ENCODE measurements around the gene EPAS1. TPM values are rescaled to one million over a fixed set of nuclear protein-coding genes. Genes with fewer than 3 reads are reported as not detected.

The EPAS1 gene
- total RNA-seq, 1 donor from 2014 or later: 300 TPM

DNA sequence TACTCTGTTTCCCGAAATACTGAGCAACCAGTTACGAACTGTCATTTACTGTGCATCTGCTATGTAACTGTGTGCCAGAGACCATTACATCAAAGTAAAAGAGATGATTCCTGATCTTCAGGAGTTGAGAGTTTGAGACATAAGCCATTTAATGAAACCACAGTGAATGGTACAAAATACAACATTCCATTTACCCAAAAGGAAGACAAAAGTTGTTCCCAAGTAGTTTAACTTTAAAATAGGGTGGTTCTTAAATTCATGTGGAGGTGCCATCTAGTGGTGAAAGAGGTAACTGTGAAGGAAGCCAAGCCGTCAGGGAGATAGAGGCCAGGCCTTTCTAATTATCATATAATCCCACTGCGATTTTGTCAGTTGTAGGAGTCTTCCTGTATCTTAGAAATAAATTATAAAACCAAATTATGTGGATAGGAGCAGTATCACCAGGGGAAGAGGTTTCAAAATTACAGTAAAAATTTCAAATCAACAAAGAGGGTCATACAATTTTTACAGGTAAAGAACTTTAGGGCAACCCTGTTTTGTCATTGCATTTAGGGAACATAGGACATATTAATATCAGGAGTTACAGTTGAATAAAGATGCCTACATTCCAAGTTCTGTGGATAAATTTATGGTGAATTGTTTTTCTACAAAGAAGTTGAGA is 67.7 kb downstream of the EPAS1 start:
- no peak for DNase-seq (ENCODE audit: low spot score)

DNA sequence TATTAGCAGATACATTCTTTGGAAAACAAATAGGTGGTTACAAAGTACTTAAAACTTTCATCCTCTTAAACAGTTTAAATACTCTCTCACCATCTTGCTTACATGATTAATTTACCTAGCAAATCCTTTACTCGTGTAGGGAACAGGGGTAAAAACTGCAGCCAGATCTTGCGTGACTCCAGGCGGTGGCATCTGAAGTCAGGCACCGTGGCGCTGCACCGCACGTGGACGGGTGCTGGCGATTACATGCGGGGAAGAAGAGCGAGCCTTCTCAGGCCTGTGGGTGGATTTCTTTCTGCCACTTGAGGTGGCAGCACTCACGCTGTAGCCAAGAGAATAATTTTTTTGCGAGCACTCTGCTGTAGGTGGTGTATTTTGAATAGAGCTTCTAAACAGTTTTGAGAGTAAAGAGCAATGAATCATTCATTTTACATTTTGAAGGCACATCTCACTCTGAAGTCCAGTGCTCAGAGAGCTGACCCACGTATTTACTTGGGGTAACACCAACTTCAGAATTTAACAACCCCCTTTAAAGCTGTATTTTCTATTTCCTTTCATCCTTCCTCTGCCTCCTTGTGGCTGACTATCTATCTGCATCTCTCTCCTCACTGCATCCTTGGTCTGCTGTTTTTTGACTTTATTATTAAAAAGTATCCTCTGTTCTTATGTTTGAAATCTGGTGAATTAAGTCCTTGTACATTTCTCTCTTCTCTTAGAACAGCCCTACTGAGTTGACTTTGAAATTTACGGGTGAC is 68.9 kb downstream of the EPAS1 start:
- no peak for DNase-seq (ENCODE audit: low spot score)

DNA sequence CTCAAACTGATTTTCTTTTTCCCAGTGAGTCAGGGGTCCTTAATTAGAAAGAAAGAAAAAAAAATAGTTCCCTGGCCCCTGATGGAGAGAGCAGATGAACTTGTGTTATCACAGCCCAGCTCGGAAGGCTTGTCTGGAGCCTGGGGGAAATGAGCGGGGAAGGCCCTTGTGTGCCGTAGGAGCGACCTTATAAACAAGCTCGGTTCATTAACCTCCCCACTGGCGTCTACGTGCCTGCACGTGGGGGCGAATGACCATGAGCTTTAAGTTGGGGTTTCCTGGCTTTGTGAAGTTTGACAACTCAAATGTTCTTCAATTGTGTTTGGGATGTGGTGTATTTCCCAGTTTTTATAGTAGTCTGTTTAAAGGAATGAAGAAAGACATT is 69.5 kb downstream of the EPAS1 start:
- DNase-seq (ENCODE audit: low spot score): no peak

GRCh38 chr2:46367286-46367685 is 70.1 kb downstream of the EPAS1 start:
- no peak for DNase-seq (ENCODE audit: low spot score)

- no peak for DNase-seq (ENCODE audit: low spot score)
These were observed 71.2 kb downstream of the EPAS1 start for GRCh38 chr2:46368401-46368800.

DNA sequence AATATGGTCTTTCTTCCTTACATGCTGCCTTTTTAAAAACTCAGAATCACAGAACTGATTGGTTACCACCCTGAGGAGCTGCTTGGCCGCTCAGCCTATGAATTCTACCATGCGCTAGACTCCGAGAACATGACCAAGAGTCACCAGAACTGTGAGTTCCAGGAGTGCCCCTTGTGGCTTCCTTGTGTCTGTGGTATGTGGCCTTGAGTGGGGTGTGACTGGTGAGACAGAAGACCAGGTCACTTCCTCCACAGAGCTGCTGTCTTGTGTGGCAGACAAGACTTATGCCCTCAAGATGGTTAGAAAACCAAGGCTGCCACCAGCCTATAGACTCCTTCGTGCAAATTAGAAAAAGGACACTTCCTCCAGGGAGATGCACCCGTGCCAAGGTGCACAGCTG is 72.6 kb downstream of the EPAS1 start:
- no peak for DNase-seq (ENCODE audit: low spot score)

GRCh38 chr2:46371854-46372253 is 74.6 kb downstream of the EPAS1 start:
- no peak for DNase-seq (ENCODE audit: low spot score)

GRCh38 chr2:46372475-46372874 is 75.3 kb downstream of the EPAS1 start:
- no peak for DNase-seq (ENCODE audit: low spot score)

- DNase-seq (ENCODE audit: low spot score): no peak
These were observed 76.0 kb downstream of the EPAS1 start for GRCh38 chr2:46373238-46373637.

DNA sequence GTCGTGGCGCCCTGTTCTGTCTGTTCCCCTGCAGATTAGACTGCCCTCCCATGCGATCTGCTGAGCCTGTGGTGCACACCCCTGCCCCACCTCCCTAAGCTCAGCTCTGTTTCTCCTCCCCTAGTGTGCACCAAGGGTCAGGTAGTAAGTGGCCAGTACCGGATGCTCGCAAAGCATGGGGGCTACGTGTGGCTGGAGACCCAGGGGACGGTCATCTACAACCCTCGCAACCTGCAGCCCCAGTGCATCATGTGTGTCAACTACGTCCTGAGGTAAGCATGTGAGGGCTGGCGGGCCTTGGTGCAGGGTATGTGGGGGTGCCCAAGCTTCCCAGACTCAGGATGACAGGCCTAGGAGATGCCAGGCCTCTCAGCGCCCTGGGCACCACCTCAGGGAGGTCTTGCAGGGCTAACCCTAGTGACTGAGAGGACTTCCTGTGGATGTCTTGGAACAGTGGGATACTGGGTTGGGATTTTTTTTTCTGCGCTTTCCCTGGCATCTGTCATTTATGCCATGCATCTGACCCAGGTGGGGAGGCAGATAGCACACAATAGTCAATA is 78.4 kb downstream of the EPAS1 start:
- DNase-seq (ENCODE audit: low spot score): no peak

DNA sequence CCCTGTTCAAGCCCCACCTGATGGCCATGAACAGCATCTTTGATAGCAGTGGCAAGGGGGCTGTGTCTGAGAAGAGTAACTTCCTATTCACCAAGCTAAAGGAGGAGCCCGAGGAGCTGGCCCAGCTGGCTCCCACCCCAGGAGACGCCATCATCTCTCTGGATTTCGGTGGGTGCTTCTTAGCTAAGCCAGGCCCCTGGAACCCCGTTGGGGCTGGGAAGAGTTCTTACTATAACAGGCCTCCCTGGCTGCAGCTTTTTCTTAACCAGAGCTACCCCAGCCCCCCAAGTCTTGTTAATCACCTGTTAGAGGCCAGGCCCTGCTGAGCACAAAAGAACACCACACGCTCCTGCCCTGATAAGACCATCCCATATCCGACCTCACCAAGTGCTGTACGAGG is 79.4 kb downstream of the EPAS1 start:
- no peak for DNase-seq (ENCODE audit: low spot score)

GRCh38 chr2:46377101-46377581 is 79.9 kb downstream of the EPAS1 start:
- no peak for DNase-seq (ENCODE audit: low spot score)

GRCh38 chr2:46377666-46378560 is 80.7 kb downstream of the EPAS1 start:
- no peak for DNase-seq (ENCODE audit: low spot score)

- no peak for DNase-seq (ENCODE audit: low spot score)
These were observed 81.4 kb downstream of the EPAS1 start for GRCh38 chr2:46378616-46379015.

DNA sequence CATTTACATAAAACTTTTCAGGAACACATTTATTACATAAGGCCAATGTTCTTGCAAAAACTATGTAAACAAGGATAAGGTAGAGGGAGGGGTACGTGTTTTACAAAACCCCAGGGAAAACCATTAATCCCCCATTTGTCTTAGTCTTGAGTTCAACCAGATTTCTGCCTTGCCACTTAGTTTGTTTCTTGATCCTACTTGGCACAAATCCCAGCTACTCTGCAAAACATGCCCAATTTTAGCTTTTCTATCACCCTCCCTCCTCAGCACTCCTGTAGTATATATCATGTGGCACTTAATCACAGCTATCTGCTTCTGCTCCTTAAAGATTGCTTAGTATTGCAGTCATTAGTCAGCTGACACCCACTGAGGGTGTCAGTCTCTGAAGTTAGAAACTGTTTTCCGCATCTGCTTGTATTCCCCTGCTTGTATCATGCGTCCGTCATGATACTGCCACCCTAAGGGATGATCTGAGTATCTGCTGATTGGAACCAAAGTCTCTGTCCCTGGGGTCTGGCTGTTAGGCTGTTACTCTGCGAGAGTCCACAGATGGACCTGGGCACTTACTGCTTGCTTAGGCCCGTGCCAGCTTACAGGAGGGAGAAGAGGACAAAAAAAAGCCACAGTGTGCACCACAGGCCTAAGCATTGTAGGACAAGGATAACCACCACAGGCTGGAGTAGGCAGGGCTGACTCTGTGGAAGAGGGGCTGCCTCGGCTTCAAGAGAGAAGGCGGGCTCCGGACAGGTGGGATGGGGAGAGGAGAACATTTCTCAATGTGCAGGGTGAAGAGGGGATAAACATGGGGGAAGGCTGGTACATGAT is 82.2 kb downstream of the EPAS1 start:
- DNase-seq (ENCODE audit: low spot score): no peak

- DNase-seq (ENCODE audit: low spot score): no peak
These were observed 83.1 kb downstream of the EPAS1 start for GRCh38 chr2:46380038-46380940.

- DNase-seq (ENCODE audit: low spot score): no peak
These were observed 84.1 kb downstream of the EPAS1 start for GRCh38 chr2:46381263-46381849.

GRCh38 chr2:46381871-46382270 is 84.7 kb downstream of the EPAS1 start:
- DNase-seq (ENCODE audit: low spot score): no peak

GRCh38 chr2:46382331-46383112 is 85.3 kb downstream of the EPAS1 start:
- no peak for DNase-seq (ENCODE audit: low spot score)

All from ureter (tissue), 1 donor.